Activated CD8-positive, alpha-beta memory T cell treated with anti-CD3 and anti-CD28 coated beads, Interleukin-2, amount 50 U/mL, for 24 hours (primary cell): ENCODE results near the gene GALNT7.
A peak's percentile ranks its signal among the peaks of the same experiment; 100 is the strongest.

Experiments used
- DNase-seq: peaks from one replicate; pipeline ENCODE4 v3.0.0-alpha.2; 2020; ENCODE audit errors: extremely low read depth

The GALNT7 gene

GRCh38 chr4:173301518-173302201 is 133.0 kb downstream of the GALNT7 start:
- DNase-seq: no peak

GRCh38 chr4:173307778-173308177 is 139.2 kb downstream of the GALNT7 start:
- DNase-seq: no peak

- no peak for DNase-seq
These were observed 142.8 kb downstream of the GALNT7 start for GRCh38 chr4:173311368-173311767.

GRCh38 chr4:173314715-173315114 is 146.1 kb downstream of the GALNT7 start:
- no peak for DNase-seq

- no peak for DNase-seq
These were observed 147.4 kb downstream of the GALNT7 start for GRCh38 chr4:173316060-173316459.

- no peak for DNase-seq
These were observed 148.4 kb downstream of the GALNT7 start for GRCh38 chr4:173317004-173317403.

- DNase-seq: no peak
These were observed 149.6 kb downstream of the GALNT7 start for GRCh38 chr4:173318240-173318639.

GRCh38 chr4:173318648-173319211 is 150.1 kb downstream of the GALNT7 start:
- DNase-seq: no peak

- DNase-seq: no peak
These were observed 151.1 kb downstream of the GALNT7 start for GRCh38 chr4:173319696-173320095.

GRCh38 chr4:173325007-173325736 is 156.6 kb downstream of the GALNT7 start:
- no peak for DNase-seq

GRCh38 chr4:173328236-173328901 is 159.8 kb downstream of the GALNT7 start:
- no peak for DNase-seq

- no peak for DNase-seq
These were observed 162.0 kb downstream of the GALNT7 start for GRCh38 chr4:173330590-173330989.

GRCh38 chr4:173332021-173332487 is 163.4 kb downstream of the GALNT7 start:
- no peak for DNase-seq

- no peak for DNase-seq
These were observed 164.5 kb downstream of the GALNT7 start for GRCh38 chr4:173332963-173333657.

- peak; percentile 1 for DNase-seq
These were observed 165.1 kb downstream of the GALNT7 start for GRCh38 chr4:173333658-173334084.

- peak; percentile 100 for DNase-seq
These were observed 165.7 kb downstream of the GALNT7 start, which contains the start of gene HMGB2 for GRCh38 chr4:173334085-173334890. TSS of gene HMGB2 (minus strand) at chr4:173334358. CDS start at chr4:173333649, 709 bp downstream.

GRCh38 chr4:173334891-173335752 is 166.5 kb downstream of the GALNT7 start:
- peak; percentile 1 for DNase-seq

- no peak for DNase-seq
These were observed 168.9 kb downstream of the GALNT7 start for GRCh38 chr4:173337463-173337862.

- DNase-seq: no peak
These were observed 175.3 kb downstream of the GALNT7 start for GRCh38 chr4:173343832-173344397.
